UCSD-AML1 (cell line): Measurements from ENCODE around the gene RAP1GAP2.
"Not testable (repeated sequence)": the region's sequence is repeated elsewhere in the genome, so short reads cannot be mapped to it uniquely, and the experiment has no call there.

Experiments
- DNase-seq: peaks from one replicate; lab custom pipeline; 2025; ENCODE audit not compliant: unreplicated experiment; lab: John Stamatoyannopoulos, UW

Gene RAP1GAP2

GRCh38 chr17:2991396-2992180, 195.3 kb downstream of the RAP1GAP2 start:
- DNase-seq: not testable (repeated sequence)

- no peak for DNase-seq
Measured at GRCh38 chr17:2994441-2994840, 198.2 kb downstream of the RAP1GAP2 start.

- DNase-seq: no peak
Measured at GRCh38 chr17:2995377-2995776, 199.1 kb downstream of the RAP1GAP2 start.

- no peak for DNase-seq
Measured at GRCh38 chr17:2995886-2996809, 199.9 kb downstream of the RAP1GAP2 start.

- DNase-seq: no peak
Measured at GRCh38 chr17:2996810-2997670, 200.8 kb downstream of the RAP1GAP2 start.

GRCh38 chr17:2998469-2998901, 202.2 kb downstream of the RAP1GAP2 start:
- DNase-seq: not testable (repeated sequence)

- peak; percentile 64 for DNase-seq
Measured at GRCh38 chr17:3002538-3003295, 206.5 kb downstream of the RAP1GAP2 start.

- DNase-seq: peak; percentile 47
Measured at GRCh38 chr17:3003296-3004149, 207.3 kb downstream of the RAP1GAP2 start.

- DNase-seq: peak; percentile 83
Measured at GRCh38 chr17:3004150-3004801, 208.0 kb downstream of the RAP1GAP2 start.

GRCh38 chr17:3004925-3005324, 208.7 kb downstream of the RAP1GAP2 start:
- no peak for DNase-seq

- DNase-seq: no peak
Measured at GRCh38 chr17:3005696-3006095, 209.5 kb downstream of the RAP1GAP2 start.

- DNase-seq: no peak
Measured at GRCh38 chr17:3006801-3007200, 210.6 kb downstream of the RAP1GAP2 start.

GRCh38 chr17:3007651-3008121, 211.4 kb downstream of the RAP1GAP2 start:
- no peak for DNase-seq

- no peak for DNase-seq
Measured at GRCh38 chr17:3008336-3009288, 212.4 kb downstream of the RAP1GAP2 start.

GRCh38 chr17:3009411-3009920, 213.2 kb downstream of the RAP1GAP2 start:
- DNase-seq: no peak

GRCh38 chr17:3011891-3012290, 215.7 kb downstream of the RAP1GAP2 start:
- DNase-seq: no peak

GRCh38 chr17:3012926-3013581, 216.8 kb downstream of the RAP1GAP2 start:
- DNase-seq: peak; percentile 53
